Peyer's patch (tissue), 4 donors: Measurements from ENCODE around the gene MAP1LC3B2.

Source experiments
- CTCF ChIP-seq, 6 experiments: fragments of 450-650 bp in 4 of 6; fragments of 200-600 bp in 2 of 6; sonication (generic) in 1 of 6; IDR thresholded peaks; one replicate each; pipeline ENCODE4 v1.5.1; 2017 to 2019; ENCODE audit warnings: antibody characterized with exemption in 6 of 6, mild to moderate bottlenecking in 3 of 6, moderate library complexity in 1 of 6
- POLR2A ChIP-seq, 2 donors: fragments of 450-650 bp; IDR thresholded peaks; one replicate each; pipeline ENCODE4 v1.5.1; 2017; ENCODE audit warnings: antibody characterized with exemption in 2 of 2, mild to moderate bottlenecking in 2 of 2, moderate library complexity in 2 of 2

GRCh38 chr12:116578051-116578450 is 18.9 kb downstream of the MAP1LC3B2 start:
- no peak for TF ChIP-seq CTCF (IDR thresholded peaks at IDR 0.05)
- no peak for TF ChIP-seq POLR2A (IDR thresholded peaks at IDR 0.05)
